Tibial nerve (tissue), 4 donors: ENCODE measurements around the gene APBA3. TPM values are rescaled to one million over a fixed set of nuclear protein-coding genes. Genes with fewer than 3 reads are reported as not detected.

Experiments
- DNase-seq, 2 donors: peaks; one replicate each; pipeline ENCODE4 v3.0.0-alpha.2; 2019; ENCODE audit warnings: low spot score in 2 of 2
- H3K27ac ChIP-seq, 4 donors: fragments of 200-600 bp; sonication (generic) in 3 of 4; one replicate each; pipeline ENCODE4 v1.5.1; 2017 to 2019; ENCODE audit warnings: mild to moderate bottlenecking in 1 of 4
- H3K27me3 ChIP-seq, 2 donors: fragments of 200-600 bp; sonication (generic) in 1 of 2; one replicate each; pipeline versions ENCODE4 v1.5.1 to v1.6.0; 2017 to 2019
- H3K36me3 ChIP-seq, 3 donors: fragments of 200-600 bp; sonication (generic); one replicate each; pipeline ENCODE4 v1.5.1; 2018 to 2019
- H3K4me1 ChIP-seq, 4 donors: fragments of 200-600 bp; sonication (generic) in 3 of 4; one replicate each; pipeline ENCODE4 v1.5.1; 2017 to 2019
- H3K4me3 ChIP-seq, 4 donors: fragments of 200-600 bp; sonication (generic) in 3 of 4; one replicate each; pipeline ENCODE4 v1.5.1; 2017 to 2019; ENCODE audit warnings: mild to moderate bottlenecking in 1 of 4, moderate library complexity in 1 of 4
- H3K9me3 ChIP-seq, 4 donors: fragments of 200-600 bp; sonication (generic) in 3 of 4; one replicate each; pipeline ENCODE4 v1.5.1; 2017 to 2019
- EP300 ChIP-seq, 2 donors: sonication (generic); formaldehyde crosslinking; IDR thresholded peaks; one replicate each; pipeline ENCODE4 v1.6.1; 2017; ENCODE audit warnings: antibody characterized with exemption in 2 of 2, mild to moderate bottlenecking in 1 of 2
- POLR2A ChIP-seq, 2 donors: fragments of 450-650 bp; IDR thresholded peaks; one replicate each; pipeline ENCODE4 v1.6.1; 2017; ENCODE audit warnings: antibody characterized with exemption in 2 of 2, mild to moderate bottlenecking in 2 of 2, moderate library complexity in 2 of 2
- WGBS, 2 donors: methylation state at CpG; one replicate each; pipeline ENCODE4 v1.1.5; 2018; 5-methylcytosine and 5-hydroxymethylcytosine counted together
- total RNA-seq, 4 donors: library from RNA; depleted of rRNA; stranded (reverse); fragments of >200 nt; gene quantifications; one replicate each; pipeline ENCODE4 v1.1.0, GENCODE V29; 2016
- TF ChIP-seq, protein P1 (sequence below), 5 experiments: fragments of 200-600 bp in 3 of 5; fragments of 450-650 bp in 2 of 5; sonication (generic) in 3 of 5; IDR thresholded peaks; one replicate each; pipeline ENCODE4 v1.5.1; 2016 to 2019; ENCODE audit warnings: antibody characterized with exemption in 5 of 5, mild to moderate bottlenecking in 3 of 5, moderate library complexity in 2 of 5

APBA3 gene
- total RNA-seq, 4 donors from 2014 or later = 21.6 to 51.0 (median 34.7) TPM

DNA sequence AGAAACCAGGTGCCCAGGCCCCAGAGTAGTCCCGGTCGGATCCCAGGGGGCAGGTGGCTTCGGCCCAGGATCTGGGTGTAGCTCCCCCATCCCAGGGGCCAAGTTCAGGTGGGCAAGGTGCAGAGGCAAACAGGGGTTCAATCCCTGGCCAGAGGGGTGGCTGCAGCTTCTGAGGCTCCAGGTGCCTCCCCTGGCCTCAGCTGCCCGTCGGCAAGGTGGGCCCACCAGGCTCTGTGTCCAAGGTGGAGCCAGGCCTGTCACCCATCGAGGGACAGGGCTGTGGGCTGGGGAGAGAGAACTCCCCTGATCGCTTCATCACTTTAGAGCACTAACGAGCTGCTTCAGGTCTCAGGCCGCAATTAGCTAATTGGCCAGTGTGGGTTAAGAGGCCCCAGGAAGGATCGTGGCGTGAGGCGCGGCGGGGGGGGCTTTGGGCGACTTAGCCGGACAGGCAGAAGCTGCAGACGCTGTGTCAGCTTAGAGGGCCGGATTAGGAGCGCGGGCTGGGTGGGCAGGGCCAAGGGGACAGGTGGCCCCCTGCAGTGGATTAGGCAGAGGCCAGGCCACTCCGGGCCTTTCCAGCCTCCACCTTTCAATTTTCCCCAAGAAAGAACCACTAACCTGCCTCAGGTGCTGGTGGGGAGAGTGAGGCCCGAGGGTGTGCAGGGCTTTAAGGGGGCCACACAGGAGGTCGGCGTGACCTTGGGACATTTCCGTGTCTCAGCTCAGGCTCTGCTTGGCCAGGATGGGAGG is 13.3 kb upstream of the APBA3 start:
- Histone ChIP-seq H3K27ac (no peak overlapping the region), H3K4me3 (no peak overlapping the region), H3K4me1 (no peaks in the 10 kb centered on the region), H3K27me3 (no peaks in the 10 kb centered on the region), H3K9me3 (peaks cover 0 to 4% (median 0%) of the 10 kb centered on the region in 4 donors), H3K36me3 (peaks cover 0 to 7% (median 0%) of the 10 kb centered on the region in 3 donors)
- WGBS, 2 donors = 44 to 47% methylated on average over 17 to 25 of the region's 25 CpGs
- no peak for TF ChIP-seq POLR2A (IDR thresholded peaks at IDR 0.05)
- TF ChIP-seq EP300 (IDR thresholded peaks at IDR 0.05) = no peak
- TF ChIP-seq, protein P1, sequence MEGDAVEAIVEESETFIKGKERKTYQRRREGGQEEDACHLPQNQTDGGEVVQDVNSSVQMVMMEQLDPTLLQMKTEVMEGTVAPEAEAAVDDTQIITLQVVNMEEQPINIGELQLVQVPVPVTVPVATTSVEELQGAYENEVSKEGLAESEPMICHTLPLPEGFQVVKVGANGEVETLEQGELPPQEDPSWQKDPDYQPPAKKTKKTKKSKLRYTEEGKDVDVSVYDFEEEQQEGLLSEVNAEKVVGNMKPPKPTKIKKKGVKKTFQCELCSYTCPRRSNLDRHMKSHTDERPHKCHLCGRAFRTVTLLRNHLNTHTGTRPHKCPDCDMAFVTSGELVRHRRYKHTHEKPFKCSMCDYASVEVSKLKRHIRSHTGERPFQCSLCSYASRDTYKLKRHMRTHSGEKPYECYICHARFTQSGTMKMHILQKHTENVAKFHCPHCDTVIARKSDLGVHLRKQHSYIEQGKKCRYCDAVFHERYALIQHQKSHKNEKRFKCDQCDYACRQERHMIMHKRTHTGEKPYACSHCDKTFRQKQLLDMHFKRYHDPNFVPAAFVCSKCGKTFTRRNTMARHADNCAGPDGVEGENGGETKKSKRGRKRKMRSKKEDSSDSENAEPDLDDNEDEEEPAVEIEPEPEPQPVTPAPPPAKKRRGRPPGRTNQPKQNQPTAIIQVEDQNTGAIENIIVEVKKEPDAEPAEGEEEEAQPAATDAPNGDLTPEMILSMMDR (IDR thresholded peaks at IDR 0.05) = no peak
- no peak for DNase-seq

DNA sequence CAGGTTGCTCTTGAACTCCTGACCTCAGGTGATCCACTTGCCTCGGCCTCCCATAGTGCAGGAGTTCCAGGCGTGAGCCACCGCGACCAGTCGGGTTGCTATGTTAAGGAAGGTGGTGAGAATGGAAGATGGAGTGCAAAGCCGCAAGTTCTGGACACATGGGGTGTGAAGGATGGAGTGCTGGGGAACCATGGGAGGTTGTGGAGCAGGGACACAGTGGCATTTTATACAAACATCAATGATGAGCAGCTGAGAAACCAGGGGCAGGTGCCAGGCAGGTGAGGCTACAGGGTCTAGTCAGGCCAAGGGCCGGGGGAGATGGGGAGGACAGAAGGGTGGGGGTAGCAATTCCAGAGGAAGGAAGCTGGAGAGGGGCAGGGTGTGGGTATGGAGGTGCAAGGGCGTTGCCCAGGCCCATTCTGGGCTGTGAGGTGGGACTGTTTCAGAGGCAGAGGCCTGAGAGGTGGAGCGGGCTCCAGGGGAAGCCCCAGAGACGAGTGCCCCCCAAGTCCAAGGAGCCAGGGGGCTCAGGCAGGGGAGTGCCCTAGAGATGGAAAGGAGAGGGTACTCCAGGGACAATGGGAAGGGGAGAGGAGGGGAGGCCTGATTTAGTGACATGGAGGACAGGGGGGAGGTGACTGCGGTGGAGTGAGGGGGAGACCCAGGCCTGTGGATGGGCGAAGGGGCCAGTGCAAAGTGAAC is 12.5 kb upstream of the APBA3 start:
- DNase-seq = no peak
- TF ChIP-seq EP300 (IDR thresholded peaks at IDR 0.05) (no peak), POLR2A (IDR thresholded peaks at IDR 0.05) (no peak)
- TF ChIP-seq, protein P1 (IDR thresholded peaks at IDR 0.05) = no peak
- Histone ChIP-seq H3K27ac (no peak overlapping the region), H3K9me3 (no peaks in the 10 kb centered on the region), H3K4me1 (no peaks in the 10 kb centered on the region), H3K4me3 (no peak overlapping the region), H3K27me3 (no peaks in the 10 kb centered on the region), H3K36me3 (peaks cover 0 to 15% (median 0%) of the 10 kb centered on the region in 3 donors)
- 76 to 79% methylated on average over 12 of the region's 12 CpGs for WGBS, 2 donors

DNA sequence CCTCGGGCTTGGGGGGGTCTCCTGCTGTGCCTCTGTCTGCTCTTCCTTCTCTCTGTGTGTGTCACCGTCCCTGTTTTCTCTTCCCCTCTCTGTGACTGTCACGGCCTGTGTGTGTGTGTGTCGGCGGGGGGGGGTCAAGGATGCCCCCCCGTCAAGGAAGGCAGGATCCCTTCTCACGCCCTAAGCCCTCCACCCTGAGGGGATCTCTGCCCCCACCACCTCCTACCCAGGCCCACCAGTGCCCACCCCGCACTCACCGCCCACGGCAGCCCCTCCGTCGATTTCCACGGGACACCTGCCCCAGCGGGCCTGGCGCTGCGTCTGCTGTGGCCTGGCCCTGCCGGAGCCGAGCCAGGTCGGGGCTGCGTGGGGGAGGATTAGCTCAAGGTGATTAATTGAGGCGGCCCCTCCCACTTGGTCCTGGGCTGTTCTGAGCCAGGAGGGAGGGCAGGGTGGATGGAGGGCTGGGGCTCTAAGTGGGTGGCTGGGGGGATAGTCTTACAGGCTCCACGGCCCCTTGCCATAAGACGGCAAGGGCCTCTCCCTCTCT is 10.5 kb upstream of the APBA3 start, which contains the start of gene RAX2:
Gene RAX2, minus strand, starts transcription at position 323 of the 550 bp plus-strand sequence. CDS start 486 bp downstream, outside the sequence.
- Histone ChIP-seq H3K27me3 (no peaks in the 10 kb centered on the region), H3K27ac (no peak within 1 kb of the TSS), H3K36me3 (peaks cover 0 to 35% (median 3%) of the 10 kb centered on the region in 3 donors), H3K4me1 (no peaks in the 10 kb centered on the region), H3K9me3 (no peaks in the 10 kb centered on the region), H3K4me3 (no peak within 1 kb of the TSS)
- WGBS, 2 donors = 40 to 43% methylated on average over 22 to 23 of the region's 23 CpGs
- TF ChIP-seq EP300 (IDR thresholded peaks at IDR 0.05) = no peak
- TF ChIP-seq, protein P1 (IDR thresholded peaks at IDR 0.05) = no peak
- TF ChIP-seq POLR2A (IDR thresholded peaks at IDR 0.05) = no peak
- DNase-seq = no peak

GRCh38 chr19:3771000-3771905 is 9.8 kb upstream of the APBA3 start:
- no peaks in the 10 kb centered on the region for H3K9me3 ChIP-seq
- H3K4me1 ChIP-seq = no peaks in the 10 kb centered on the region
- peaks cover 0 to 43% (median 7%) of the 10 kb centered on the region in 3 donors for H3K36me3 ChIP-seq
- H3K27ac ChIP-seq = no peak overlapping the region
- H3K27me3 ChIP-seq = no peaks in the 10 kb centered on the region
- DNase-seq = no peak
- no peak overlapping the region for H3K4me3 ChIP-seq
- TF ChIP-seq, protein P1 (IDR thresholded peaks at IDR 0.05) = no peak
- TF ChIP-seq POLR2A (IDR thresholded peaks at IDR 0.05) (no peak), EP300 (IDR thresholded peaks at IDR 0.05) (no peak)
- WGBS, 2 donors = 72 to 77% methylated on average over 24 to 35 of the region's 35 CpGs
